OCI-LY3 (cell line): Measurements from ENCODE around the gene SLC4A5.

Experiments
- CTCF ChIP-seq: fragments of 200-600, 300-600 bp; sonication (generic); IDR thresholded peaks from 2 replicates; pipeline ENCODE4 v1.5.1; 2014; ENCODE audit warnings: antibody characterized with exemption, low read length, low read depth
- EZH2phosphoT487 ChIP-seq: fragments of 200-600 bp; shearing (Covaris generic); IDR thresholded peaks from 2 replicates; pipeline ENCODE4 v1.6.1; 2018; ENCODE audit warnings: antibody characterized with exemption, mixed run types, low read depth

- TF ChIP-seq CTCF, result no peak
- TF ChIP-seq EZH2phosphoT487, result no peak
These were observed 21.6 kb upstream of the SLC4A5 start for GRCh38 chr2:74364533-74365505.
